HepG2 (cell line): ENCODE results near the gene PTPN2. TPM values are rescaled to one million over a fixed set of nuclear protein-coding genes. Genes with fewer than 3 reads are reported as not detected.

Source experiments
- ATAC-seq: fragments of 200-7000 bp; cut with Tn5 transposase; 3 replicates; pipeline ENCODE4 v1.9.1; 2020; ENCODE audit warnings: mild to moderate bottlenecking, moderate library complexity
- BruUV-seq: library from RNA; stranded (reverse); fragments of 400-500 nt; replicated peaks from 2 replicates; lab custom pipeline; 2021; lab: Mats Ljungman, UMichigan
- CTCF ChIA-PET: fragments of 300-600 bp; formaldehyde crosslinking; extraction: SDS; loops from one replicate; lab custom pipeline; 2021; ENCODE audit warnings: low total read pairs, inconsistent platforms, low intra/inter-chr PET ratio; lab: Yijun Ruan, JAX
- POLR2A ChIA-PET: fragments of 350-600 bp; sonication (Branson Sonifier 250); formaldehyde crosslinking; loops from one replicate; lab custom pipeline; 2020; ENCODE audit warnings: antibody characterized with exemption, inconsistent platforms; lab: Yijun Ruan, JAX
- DNase-seq: peaks from one replicate; pipeline ENCODE4 v3.0.0-alpha.2; 2015; ENCODE audit warnings: low spot score
- FAIRE-seq: peaks from 3 replicates; lab custom pipeline; 2011; peaks lifted over from hg19 to GRCh38; lab: Jason Lieb, UNC
- H2AFZ ChIP-seq: one replicate; pipeline ENCODE4 v1.6.1; 2011; ENCODE audit warnings: low read length, inconsistent platforms
- H3K27ac ChIP-seq: fragments of 300-600 bp; 3 replicates; pipeline ENCODE4 v1.8.0; 2011; ENCODE audit warnings: mixed run types, mild to moderate bottlenecking, mixed read lengths, low read length, inconsistent platforms; ENCODE audit not compliant: insufficient read depth; ENCODE audit errors: extremely low read length
- H3K27me3 ChIP-seq, 2 experiments: fragments of 200-600 bp in 1 of 2; 2 replicates in 1 of 2; 3 replicates in 1 of 2; pipeline versions ENCODE4 v1.6.0 to v1.8.0; 2011; ENCODE audit warnings: low read length in 2 of 2, mild to moderate bottlenecking in 2 of 2, moderate library complexity in 2 of 2, inconsistent platforms in 1 of 2; ENCODE audit not compliant: insufficient read depth in 2 of 2, control insufficient read depth in 1 of 2
- H3K36me3 ChIP-seq, 2 experiments: fragments of 200-600 bp in 1 of 2; replicated peaks in 1 of 2; 2 replicates in 1 of 2; 3 replicates in 1 of 2; pipeline versions ENCODE4 v1.5.1 to v1.8.0; 2011; ENCODE audit warnings: low read length in 2 of 2, inconsistent platforms in 1 of 2; ENCODE audit not compliant: insufficient read depth in 2 of 2, control insufficient read depth in 1 of 2
- H3K4me1 ChIP-seq: 2 replicates; pipeline ENCODE4 v1.5.1; 2012; ENCODE audit warnings: low read length, inconsistent platforms; ENCODE audit not compliant: insufficient read depth
- H3K4me2 ChIP-seq: 2 replicates; pipeline ENCODE4 v1.6.0; 2011; ENCODE audit warnings: low read depth, low read length, inconsistent platforms
- H3K4me3 ChIP-seq, 3 experiments: fragments of 200-600 bp in 1 of 3; sonication (generic), shearing (Covaris generic) in 1 of 3; replicated peaks in 1 of 3; 2 replicates each; pipeline ENCODE4 v1.5.1; 2011 to 2016; ENCODE audit warnings: low read length in 3 of 3, inconsistent platforms in 2 of 3, low read depth in 2 of 3, mild to moderate bottlenecking in 2 of 3, control low read depth in 1 of 3, mixed read lengths in 1 of 3; ENCODE audit not compliant: insufficient read depth in 1 of 3
- H3K79me2 ChIP-seq: one replicate; pipeline ENCODE4 v1.6.1; 2011; ENCODE audit warnings: low read length, inconsistent platforms; ENCODE audit not compliant: insufficient read depth
- H3K9ac ChIP-seq: 2 replicates; pipeline ENCODE4 v1.6.0; 2011; ENCODE audit warnings: mild to moderate bottlenecking, low read depth, low read length, inconsistent platforms; ENCODE audit not compliant: insufficient read depth
- H3K9me3 ChIP-seq: 2 replicates; pipeline ENCODE4 v1.5.1; 2012; ENCODE audit warnings: mild to moderate bottlenecking, low read length
- H4K20me1 ChIP-seq: 2 replicates; pipeline ENCODE4 v1.6.0; 2011; ENCODE audit warnings: inconsistent platforms, mild to moderate bottlenecking, low read length, moderate library complexity; ENCODE audit not compliant: insufficient read depth
- ARHGAP35 ChIP-seq: sonication (generic); formaldehyde crosslinking; IDR thresholded peaks from 2 replicates; pipeline ENCODE4 v1.9.0; 2022; ENCODE audit warnings: mild to moderate bottlenecking, inconsistent platforms, moderate library complexity, missing genetic modification reagents, borderline replicate concordance
- ARNTL ChIP-seq: sonication (generic); formaldehyde crosslinking; IDR thresholded peaks from 2 replicates; pipeline ENCODE4 v1.4.0; 2020; ENCODE audit warnings: mild to moderate bottlenecking, missing genetic modification reagents
- CTCF ChIP-seq: sonication (generic); formaldehyde crosslinking; IDR thresholded peaks from 2 replicates; pipeline ENCODE4 v1.5.0; 2020; ENCODE audit warnings: mild to moderate bottlenecking, missing genetic modification reagents, moderate library complexity
- ESRRA ChIP-seq: sonication (generic); formaldehyde crosslinking; IDR thresholded peaks from 2 replicates; pipeline ENCODE4 v1.5.1; 2020; ENCODE audit warnings: mild to moderate bottlenecking, low read depth, missing genetic modification reagents
- IRF2 ChIP-seq: IDR thresholded peaks from 2 replicates; pipeline ENCODE4 v1.6.1; 2018; ENCODE audit warnings: missing genetic modification reagents, missing compliant biosample characterization
- KLF12 ChIP-seq: sonication (generic); formaldehyde crosslinking; IDR thresholded peaks from 2 replicates; pipeline ENCODE4 v1.4.0; 2020; ENCODE audit warnings: missing genetic modification reagents, borderline replicate concordance
- MYC ChIP-seq: sonication (generic); formaldehyde crosslinking; IDR thresholded peaks from 2 replicates; pipeline ENCODE4 v1.9.0; 2021; ENCODE audit warnings: missing genetic modification reagents, borderline replicate concordance
- NR3C1 ChIP-seq: sonication (generic); formaldehyde crosslinking; IDR thresholded peaks from 2 replicates; pipeline ENCODE4 v1.4.0; 2020; ENCODE audit warnings: missing genetic modification reagents
- PHF5A ChIP-seq: IDR thresholded peaks from one replicate; pipeline ENCODE4 v1.6.1; 2018; ENCODE audit warnings: low read depth, missing genetic modification reagents; ENCODE audit not compliant: unreplicated experiment
- SMARCE1 ChIP-seq: fragments of 450-650 bp; IDR thresholded peaks from 2 replicates; pipeline ENCODE4 v1.6.1; 2017; ENCODE audit warnings: borderline replicate concordance
- SOX5 ChIP-seq: IDR thresholded peaks from 2 replicates; pipeline ENCODE4 v1.6.1; 2016; ENCODE audit warnings: borderline replicate concordance
- SP4 ChIP-seq: sonication (generic); formaldehyde crosslinking; IDR thresholded peaks from 2 replicates; pipeline ENCODE4 v1.8.1; 2023; ENCODE audit warnings: mild to moderate bottlenecking, missing genetic modification reagents
- TOPORS ChIP-seq: sonication (generic); formaldehyde crosslinking; IDR thresholded peaks from 2 replicates; pipeline ENCODE4 v1.8.0; 2023; ENCODE audit warnings: mild to moderate bottlenecking, missing genetic modification reagents
- ZBTB46 ChIP-seq: sonication (generic); formaldehyde crosslinking; IDR thresholded peaks from 2 replicates; pipeline ENCODE4 v1.4.0; 2020; ENCODE audit warnings: mild to moderate bottlenecking, missing genetic modification reagents, borderline replicate concordance
- ZNF121 ChIP-seq: sonication (generic); formaldehyde crosslinking; IDR thresholded peaks from 2 replicates; pipeline ENCODE4 v1.5.0; 2020; ENCODE audit warnings: mild to moderate bottlenecking, missing genetic modification reagents
- ZNF33A ChIP-seq: sonication (generic); formaldehyde crosslinking; IDR thresholded peaks from 2 replicates; pipeline ENCODE4 v1.5.1; 2020; ENCODE audit warnings: missing genetic modification reagents, mild to moderate bottlenecking, moderate library complexity, borderline replicate concordance
- ZNF382 ChIP-seq: sonication (generic); formaldehyde crosslinking; IDR thresholded peaks from 2 replicates; pipeline ENCODE4 v1.5.0; 2020; ENCODE audit warnings: missing genetic modification reagents, mild to moderate bottlenecking, borderline replicate concordance
- ZNF430 ChIP-seq: sonication (generic); formaldehyde crosslinking; IDR thresholded peaks from 2 replicates; pipeline ENCODE4 v1.9.0; 2021; ENCODE audit warnings: mild to moderate bottlenecking, missing genetic modification reagents
- WGBS: methylation state at CpG from one replicate; pipeline ENCODE4 v1.1.6; 2017; ENCODE audit warnings: low lambda C conversion rate; 5-methylcytosine and 5-hydroxymethylcytosine counted together
- in situ Hi-C: cut with HindIII; loops from 2 replicates; pipeline ENCODE4 v1.10.0; 2017; ENCODE audit warnings: low pct_unique_long_range_greater_than_20kb; ENCODE audit not compliant: extremely low pct_ligation_motif_present
- intact Hi-C: fragments of 100-400 bp; cut with micrococcal nuclease; formaldehyde crosslinking; loops from one replicate; pipeline ENCODE4 v1.10.0; 2022; ENCODE audit not compliant: unreplicated experiment
- polyA plus RNA-seq, 8 experiments: library from polyadenylated mRNA; depleted of rRNA in 3 of 8; stranded (reverse) in 7 of 8; unstranded in 1 of 8; fragments of >200 nt; fragmentation: Illumina TruSeq in 4 of 8; extraction: Trizol in 4 of 8; gene quantifications; 2 replicates each; pipeline versions ENCODE4 v1.2.1 to v1.2.3, GENCODE V29; 2011 to 2016; ENCODE audit warnings: low read depth in 4 of 8, missing spikeins in 1 of 8, mixed read lengths in 1 of 8; ENCODE audit not compliant: insufficient read depth in 1 of 8
- total RNA-seq, 5 experiments: library from RNA; depleted of rRNA; stranded (reverse); fragments of >200 nt; fragmentation: Illumina TruSeq; extraction: Trizol; gene quantifications; 2 replicates each; pipeline ENCODE4 v1.2.3, GENCODE V29; 2016; ENCODE audit warnings: low read depth in 1 of 5
- TF ChIP-seq, protein P1 (sequence below): IDR thresholded peaks from 2 replicates; pipeline ENCODE4 v1.6.1; 2018; ENCODE audit warnings: missing genetic modification reagents
- TF ChIP-seq, protein P2 (sequence below): sonication (generic); formaldehyde crosslinking; IDR thresholded peaks from 2 replicates; pipeline ENCODE4 v1.4.0; 2020; ENCODE audit warnings: mild to moderate bottlenecking, missing genetic modification reagents

The PTPN2 gene
- total and polyA plus RNA-seq, 2 of the 13 experiments (the other 11 are each of a cell fraction or from before 2014, with no cell fraction given), result 24.9 to 41.5 TPM

- no peaks in the 10 kb centered on the region for H3K36me3 ChIP-seq
- H2AFZ ChIP-seq, result no peak overlapping the region
- no peak overlapping the region for H3K9ac ChIP-seq
- H3K27me3 ChIP-seq, result no peaks in the 10 kb centered on the region
- no TSS peak for BruUV-seq
- H3K4me3 ChIP-seq, result no peak overlapping the region
- WGBS, result 65% methylated on average over 6 of the region's 6 CpGs
- no peaks in the 10 kb centered on the region for H3K9me3 ChIP-seq
- ChIA-PET POLR2A (no interaction called here), CTCF (no interaction called here)
- in situ Hi-C loops (no loop called here), intact Hi-C loops (no loop called here)
- peaks cover 14% of the 10 kb centered on the region for H3K4me1 ChIP-seq
- FAIRE-seq (no peak), ATAC-seq (no peak), DNase-seq (no peak)
- H4K20me1 ChIP-seq, result no peaks in the 10 kb centered on the region
- H3K79me2 ChIP-seq, result no peaks in the 10 kb centered on the region
- TF ChIP-seq TOPORS (CRISPR knock-in tag) (no peak), ZNF382 (CRISPR knock-in tag) (no peak), ARNTL (CRISPR knock-in tag) (no peak), SOX5 (CRISPR knock-in tag) (no peak), SP4 (no peak), SMARCE1 (no peak), MYC (CRISPR knock-in tag) (no peak), ARHGAP35 (CRISPR knock-in tag) (no peak), ESRRA (CRISPR knock-in tag) (no peak), ZNF121 (CRISPR knock-in tag) (no peak), NR3C1 (no peak), PHF5A (no peak), ZNF33A (CRISPR knock-in tag) (no peak), IRF2 (CRISPR knock-in tag) (no peak), ZNF430 (CRISPR knock-in tag) (no peak), CTCF (CRISPR knock-in tag) (no peak), KLF12 (no peak), ZBTB46 (CRISPR knock-in tag) (no peak)
- TF ChIP-seq, protein P1, sequence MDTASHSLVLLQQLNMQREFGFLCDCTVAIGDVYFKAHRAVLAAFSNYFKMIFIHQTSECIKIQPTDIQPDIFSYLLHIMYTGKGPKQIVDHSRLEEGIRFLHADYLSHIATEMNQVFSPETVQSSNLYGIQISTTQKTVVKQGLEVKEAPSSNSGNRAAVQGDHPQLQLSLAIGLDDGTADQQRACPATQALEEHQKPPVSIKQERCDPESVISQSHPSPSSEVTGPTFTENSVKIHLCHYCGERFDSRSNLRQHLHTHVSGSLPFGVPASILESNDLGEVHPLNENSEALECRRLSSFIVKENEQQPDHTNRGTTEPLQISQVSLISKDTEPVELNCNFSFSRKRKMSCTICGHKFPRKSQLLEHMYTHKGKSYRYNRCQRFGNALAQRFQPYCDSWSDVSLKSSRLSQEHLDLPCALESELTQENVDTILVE (CRISPR knock-in tag), result no peak
- TF ChIP-seq, protein P2, sequence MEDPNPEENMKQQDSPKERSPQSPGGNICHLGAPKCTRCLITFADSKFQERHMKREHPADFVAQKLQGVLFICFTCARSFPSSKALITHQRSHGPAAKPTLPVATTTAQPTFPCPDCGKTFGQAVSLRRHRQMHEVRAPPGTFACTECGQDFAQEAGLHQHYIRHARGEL (CRISPR knock-in tag), result no peak
- no peak overlapping the region for H3K27ac ChIP-seq
- H3K4me2 ChIP-seq, result no peak overlapping the region
Observed at GRCh38 chr18:12754511-12754910, 129.5 kb downstream of the PTPN2 start.
